Neutrophil (primary cell): ENCODE measurements around the gene HMHB1.
"Not testable (repeated sequence)": the region's sequence is repeated elsewhere in the genome, so short reads cannot be mapped to it uniquely, and the experiment has no call there.

Source experiments
- H3K27ac ChIP-seq: fragments of 200-600 bp; sonication (generic); 2 replicates; pipeline ENCODE4 v1.5.1; 2016; ENCODE audit warnings: mild to moderate bottlenecking, moderate library complexity
- H3K27me3 ChIP-seq: fragments of 200-600 bp; sonication (generic); 2 replicates; pipeline ENCODE4 v1.6.0; 2016; ENCODE audit warnings: mild to moderate bottlenecking
- H3K36me3 ChIP-seq: fragments of 200-600 bp; sonication (generic); 2 replicates; pipeline ENCODE4 v1.5.1; 2017
- H3K4me1 ChIP-seq, 2 experiments: fragments of 200-600 bp in 1 of 2; sonication (generic) in 1 of 2; 1 replicate in 1 of 2; 2 replicates in 1 of 2; pipeline versions ENCODE4 v1.5.1 to v1.6.1; 2013 to 2016; ENCODE audit warnings: low read depth in 1 of 2, low read length in 1 of 2, mild to moderate bottlenecking in 1 of 2, moderate library complexity in 1 of 2; ENCODE audit not compliant: control insufficient read depth in 1 of 2, insufficient read depth in 1 of 2
- H3K4me3 ChIP-seq, 2 experiments: fragments of 200-600 bp in 1 of 2; sonication (generic) in 1 of 2; 1 replicate in 1 of 2; 2 replicates in 1 of 2; pipeline ENCODE4 v1.5.1; 2013 to 2016; ENCODE audit warnings: low read depth in 1 of 2, low read length in 1 of 2, mild to moderate bottlenecking in 1 of 2, moderate library complexity in 1 of 2
- H3K9me3 ChIP-seq: fragments of 200-600 bp; sonication (generic); 2 replicates; pipeline ENCODE4 v1.5.1; 2016
- TF ChIP-seq, protein P1 (sequence below): fragments of 200-600 bp; sonication (generic); IDR thresholded peaks from 2 replicates; pipeline ENCODE4 v1.5.1; 2016; ENCODE audit warnings: antibody characterized with exemption

Gene HMHB1

GRCh38 chr5:143805861-143806260 lies 6.1 kb upstream of the HMHB1 start:
- no peak overlapping the region for H3K4me3 ChIP-seq
- H3K27me3 ChIP-seq = no peaks in the 10 kb centered on the region
- H3K9me3 ChIP-seq = no peaks in the 10 kb centered on the region
- no peaks in the 10 kb centered on the region for H3K4me1 ChIP-seq
- TF ChIP-seq, protein P1, sequence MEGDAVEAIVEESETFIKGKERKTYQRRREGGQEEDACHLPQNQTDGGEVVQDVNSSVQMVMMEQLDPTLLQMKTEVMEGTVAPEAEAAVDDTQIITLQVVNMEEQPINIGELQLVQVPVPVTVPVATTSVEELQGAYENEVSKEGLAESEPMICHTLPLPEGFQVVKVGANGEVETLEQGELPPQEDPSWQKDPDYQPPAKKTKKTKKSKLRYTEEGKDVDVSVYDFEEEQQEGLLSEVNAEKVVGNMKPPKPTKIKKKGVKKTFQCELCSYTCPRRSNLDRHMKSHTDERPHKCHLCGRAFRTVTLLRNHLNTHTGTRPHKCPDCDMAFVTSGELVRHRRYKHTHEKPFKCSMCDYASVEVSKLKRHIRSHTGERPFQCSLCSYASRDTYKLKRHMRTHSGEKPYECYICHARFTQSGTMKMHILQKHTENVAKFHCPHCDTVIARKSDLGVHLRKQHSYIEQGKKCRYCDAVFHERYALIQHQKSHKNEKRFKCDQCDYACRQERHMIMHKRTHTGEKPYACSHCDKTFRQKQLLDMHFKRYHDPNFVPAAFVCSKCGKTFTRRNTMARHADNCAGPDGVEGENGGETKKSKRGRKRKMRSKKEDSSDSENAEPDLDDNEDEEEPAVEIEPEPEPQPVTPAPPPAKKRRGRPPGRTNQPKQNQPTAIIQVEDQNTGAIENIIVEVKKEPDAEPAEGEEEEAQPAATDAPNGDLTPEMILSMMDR = no peak
- no peak overlapping the region for H3K27ac ChIP-seq
- H3K36me3 ChIP-seq = no peaks in the 10 kb centered on the region

DNA sequence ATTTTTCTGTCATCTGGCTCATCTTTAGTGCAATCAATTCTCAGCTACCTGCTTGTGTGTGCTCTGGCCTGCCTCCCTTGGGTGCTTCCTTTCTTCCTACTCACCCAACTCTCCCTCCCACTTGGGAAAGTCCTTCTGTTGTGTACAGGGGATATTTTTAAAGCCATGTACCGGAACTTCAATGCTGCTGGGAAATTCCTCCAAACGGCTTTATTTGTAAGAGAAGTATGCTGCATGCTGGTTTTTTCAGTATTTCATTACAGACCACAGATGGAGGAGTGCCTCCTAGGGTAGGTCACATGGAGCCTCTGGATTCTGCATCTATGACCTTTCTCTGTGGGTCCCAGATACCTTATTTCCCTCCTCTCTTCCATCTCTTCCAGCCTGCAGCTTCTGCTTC lies 5.4 kb upstream of the HMHB1 start:
- TF ChIP-seq, protein P1 = no peak
- H3K27me3 ChIP-seq = no peaks in the 10 kb centered on the region
- no peak overlapping the region for H3K4me3 ChIP-seq
- no peaks in the 10 kb centered on the region for H3K9me3 ChIP-seq
- no peak overlapping the region for H3K27ac ChIP-seq
- no peaks in the 10 kb centered on the region for H3K4me1 ChIP-seq
- no peaks in the 10 kb centered on the region for H3K36me3 ChIP-seq

- no peaks in the 10 kb centered on the region for H3K9me3 ChIP-seq
Measured at GRCh38 chr5:143807401-143807800, 4.6 kb upstream of the HMHB1 start.

DNA sequence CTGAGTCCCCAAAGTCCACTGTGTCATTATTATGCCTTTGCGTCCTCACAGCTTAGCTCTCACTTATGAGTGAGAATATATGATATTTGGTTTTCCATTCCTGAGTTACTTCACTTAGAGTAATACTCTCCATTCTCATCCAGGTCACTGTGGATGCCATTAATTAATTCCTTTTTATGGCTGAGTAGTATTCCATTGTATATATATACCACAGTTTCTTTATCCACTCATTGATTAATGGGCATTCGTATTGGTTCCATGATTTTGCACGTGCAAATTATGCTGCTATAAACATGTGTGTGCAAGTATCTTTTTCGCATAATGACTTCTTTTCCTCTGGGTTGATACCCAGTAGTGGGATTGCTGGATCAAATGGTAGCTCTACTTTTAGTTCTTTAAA lies 4.4 kb downstream of the HMHB1 start:
- H3K4me1 ChIP-seq, H3K36me3 ChIP-seq, H3K27ac ChIP-seq: not testable (repeated sequence)

More at GRCh38 chr5:143807401-143807800, 4.6 kb upstream of the HMHB1 start:
- peaks cover 8% of the 10 kb centered on the region for H3K27me3 ChIP-seq
- H3K36me3 ChIP-seq = no peaks in the 10 kb centered on the region
- H3K4me3 ChIP-seq = no peak overlapping the region
- no peaks in the 10 kb centered on the region for H3K4me1 ChIP-seq
- TF ChIP-seq, protein P1 = no peak
- no peak overlapping the region for H3K27ac ChIP-seq

GRCh38 chr5:143819716-143820115 lies 7.8 kb downstream of the HMHB1 start:
- Histone ChIP-seq H3K27me3 (no peaks in the 10 kb centered on the region), H3K4me3 (no peak overlapping the region), H3K27ac (no peak overlapping the region), H3K4me1 (no peaks in the 10 kb centered on the region), H3K36me3 (no peaks in the 10 kb centered on the region), H3K9me3 (no peaks in the 10 kb centered on the region)
- TF ChIP-seq, protein P1 = no peak

More for the DNA sequence above, 4.4 kb downstream of the HMHB1 start:
- not testable (repeated sequence) for H3K9me3 ChIP-seq, H3K4me3 ChIP-seq
- H3K27me3 ChIP-seq = peaks cover 15% of the 10 kb centered on the region

DNA sequence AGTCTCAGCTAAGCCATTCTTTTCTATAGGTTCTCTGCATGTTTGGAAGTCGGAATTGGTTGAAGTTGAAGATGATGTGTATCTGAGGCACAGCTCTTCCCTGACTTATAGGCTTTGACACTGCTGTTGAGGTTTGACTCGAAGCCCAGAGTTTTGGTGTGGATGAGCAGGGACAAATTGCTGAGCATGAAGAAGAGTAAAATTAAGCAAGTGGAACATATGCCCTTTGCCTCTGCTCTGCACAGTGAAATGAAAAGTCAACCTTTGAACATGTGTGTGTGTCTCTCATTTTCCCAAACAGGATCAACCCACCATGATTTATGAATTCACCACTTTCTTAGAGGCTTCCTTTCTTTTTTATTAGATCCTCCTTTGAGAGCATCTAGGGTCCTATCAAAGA lies 8.5 kb downstream of the HMHB1 start:
- TF ChIP-seq, protein P1 = no peak
- H3K27me3 ChIP-seq = no peaks in the 10 kb centered on the region
- H3K36me3 ChIP-seq = no peaks in the 10 kb centered on the region
- no peak overlapping the region for H3K4me3 ChIP-seq
- H3K4me1 ChIP-seq = no peaks in the 10 kb centered on the region
- no peaks in the 10 kb centered on the region for H3K9me3 ChIP-seq
- no peak overlapping the region for H3K27ac ChIP-seq
